Cardiac fibroblast (primary cell): ENCODE data around the gene ATP9B.

Experiments used
- DNase-seq, 2 donors: peaks; one replicate each; pipeline versions ENCODE4 v3.0.0 to v3.0.0-alpha.2; 2010; ENCODE audit warnings: low read depth in 2 of 2
- H3K4me3 ChIP-seq, 2 donors: replicated peaks in 1 of 2; 1 replicate in 1 of 2; 2 replicates in 1 of 2; pipeline ENCODE4 v1.5.1; 2011; ENCODE audit warnings: low read depth in 2 of 2, low read length in 2 of 2, mild to moderate bottlenecking in 2 of 2, moderate library complexity in 1 of 2
- CTCF ChIP-seq: IDR thresholded peaks from one replicate; pipeline ENCODE4 v1.5.1; 2011; ENCODE audit warnings: low read depth, mild to moderate bottlenecking, low read length, inconsistent platforms

The ATP9B gene

GRCh38 chr18:79411614-79412526 lies 342.7 kb downstream of the ATP9B start:
- H3K4me3 ChIP-seq: no peak overlapping the region
- no peak for DNase-seq
- TF ChIP-seq CTCF: no peak

- no peak for DNase-seq
- no peak overlapping the region for H3K4me3 ChIP-seq
- TF ChIP-seq CTCF: no peak
Measured at GRCh38 chr18:79413025-79413424, 343.8 kb downstream of the ATP9B start.

GRCh38 chr18:79413426-79413825 lies 344.2 kb downstream of the ATP9B start:
- no peak overlapping the region for H3K4me3 ChIP-seq
- no peak for DNase-seq
- no peak for TF ChIP-seq CTCF

GRCh38 chr18:79413901-79414300 lies 344.7 kb downstream of the ATP9B start:
- no peak for DNase-seq
- no peak overlapping the region for H3K4me3 ChIP-seq
- TF ChIP-seq CTCF: no peak

DNA sequence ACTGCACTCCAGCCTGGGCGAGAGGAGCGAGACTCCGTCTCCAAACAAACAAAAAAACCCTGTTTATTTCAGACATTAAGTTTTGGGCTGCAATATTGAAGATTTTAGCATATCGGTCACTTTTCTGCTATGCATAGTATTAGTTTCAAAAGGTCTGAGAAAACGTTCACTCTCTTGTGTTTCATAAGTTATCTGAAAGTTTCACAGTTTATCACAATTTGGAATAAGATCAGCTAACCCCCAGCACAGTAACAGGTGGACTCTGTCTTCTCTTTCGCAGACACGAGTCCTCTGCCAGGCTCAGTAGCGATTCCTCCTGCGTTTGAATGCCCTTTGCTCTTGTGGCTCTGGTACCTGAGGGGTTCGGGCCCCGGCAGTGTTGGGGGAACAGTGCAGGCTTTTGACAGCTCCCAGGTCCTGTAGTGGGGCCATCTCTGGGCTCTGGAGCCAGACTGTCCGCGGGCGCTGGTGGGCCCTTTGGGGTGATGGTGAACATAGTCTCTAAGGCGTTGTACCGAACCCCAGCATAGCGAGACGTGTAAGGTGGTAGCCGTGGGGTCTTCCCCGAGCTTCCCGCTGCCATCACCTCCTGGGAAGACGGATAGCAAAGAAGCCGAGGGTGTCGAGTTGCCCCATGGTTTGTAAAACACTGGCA lies 347.0 kb downstream of the ATP9B start:
- no peak for DNase-seq
- H3K4me3 ChIP-seq: no peak overlapping the region
- no peak for TF ChIP-seq CTCF

DNA sequence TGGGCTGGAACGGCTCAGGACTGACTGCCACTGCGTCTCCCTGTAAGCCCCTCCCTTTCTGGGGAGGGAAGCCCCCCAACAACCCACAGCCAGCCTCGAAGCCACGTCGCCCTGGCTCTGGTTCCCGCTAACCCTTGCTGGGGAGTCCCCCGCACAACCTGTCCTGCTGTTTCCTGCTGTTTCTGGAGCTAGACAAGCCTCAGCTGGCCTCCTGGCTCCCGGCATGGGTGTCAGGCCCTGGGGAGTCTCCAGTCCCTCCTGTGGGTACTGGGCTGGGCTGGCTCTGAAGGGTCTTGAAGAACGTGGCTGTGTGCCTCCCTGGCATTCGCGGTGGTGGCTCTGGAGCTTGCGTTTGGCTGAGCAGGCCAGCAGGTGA lies 347.5 kb downstream of the ATP9B start:
- no peak overlapping the region for H3K4me3 ChIP-seq
- DNase-seq: no peak
- no peak for TF ChIP-seq CTCF
